ENCODE results near the gene PDP2.

DNA sequence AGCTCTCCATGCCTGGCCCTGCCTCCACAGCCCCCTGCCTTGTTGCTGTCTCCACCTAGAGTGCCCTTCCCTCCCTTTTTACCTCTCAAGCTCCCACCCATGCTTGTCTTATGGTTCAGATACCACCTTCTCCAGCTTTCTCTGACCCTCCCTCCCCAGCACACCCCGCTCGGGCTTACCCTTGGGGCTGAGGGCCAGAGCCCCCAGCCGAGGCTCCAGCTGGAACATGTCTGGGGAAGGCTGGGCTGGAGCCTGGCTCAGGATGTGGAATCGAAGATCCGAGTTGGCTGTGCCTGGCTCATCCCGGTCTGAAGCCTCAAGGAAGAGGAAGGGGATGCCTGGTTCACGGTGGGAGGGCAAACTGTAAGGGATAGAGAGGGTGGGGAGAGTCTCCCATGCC lies 34.7 kb downstream of the PDP2 start:
- TF ChIP-seq, protein P1, sequence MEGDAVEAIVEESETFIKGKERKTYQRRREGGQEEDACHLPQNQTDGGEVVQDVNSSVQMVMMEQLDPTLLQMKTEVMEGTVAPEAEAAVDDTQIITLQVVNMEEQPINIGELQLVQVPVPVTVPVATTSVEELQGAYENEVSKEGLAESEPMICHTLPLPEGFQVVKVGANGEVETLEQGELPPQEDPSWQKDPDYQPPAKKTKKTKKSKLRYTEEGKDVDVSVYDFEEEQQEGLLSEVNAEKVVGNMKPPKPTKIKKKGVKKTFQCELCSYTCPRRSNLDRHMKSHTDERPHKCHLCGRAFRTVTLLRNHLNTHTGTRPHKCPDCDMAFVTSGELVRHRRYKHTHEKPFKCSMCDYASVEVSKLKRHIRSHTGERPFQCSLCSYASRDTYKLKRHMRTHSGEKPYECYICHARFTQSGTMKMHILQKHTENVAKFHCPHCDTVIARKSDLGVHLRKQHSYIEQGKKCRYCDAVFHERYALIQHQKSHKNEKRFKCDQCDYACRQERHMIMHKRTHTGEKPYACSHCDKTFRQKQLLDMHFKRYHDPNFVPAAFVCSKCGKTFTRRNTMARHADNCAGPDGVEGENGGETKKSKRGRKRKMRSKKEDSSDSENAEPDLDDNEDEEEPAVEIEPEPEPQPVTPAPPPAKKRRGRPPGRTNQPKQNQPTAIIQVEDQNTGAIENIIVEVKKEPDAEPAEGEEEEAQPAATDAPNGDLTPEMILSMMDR (IDR thresholded peaks at IDR 0.05; ENCODE audit: borderline replicate concordance, extremely low read depth, low read length, poor library complexity, severe bottlenecking) = no peak
- no peak for TF ChIP-seq EZH2 (IDR thresholded peaks at IDR 0.05; ENCODE audit: borderline replicate concordance, low read depth, low read length, severe bottlenecking)
